Endothelial cell of umbilical vein (primary cell): Measurements from ENCODE around the gene GAP43. TPM values are rescaled to one million over a fixed set of nuclear protein-coding genes. Genes with fewer than 3 reads are reported as not detected.

Source experiments
- BruUV-seq: library from RNA; stranded (reverse); fragments of 400-500 nt; replicated peaks from 2 replicates; lab custom pipeline; 2021; lab: Mats Ljungman, UMichigan
- CTCF ChIA-PET: fragments of 300-600, 350-600 bp; sonication (Branson Sonifier 250); formaldehyde crosslinking; loops from one replicate; lab custom pipeline; 2021; ENCODE audit warnings: antibody characterized with exemption, inconsistent platforms; lab: Charles Lee
- POLR2A ChIA-PET: fragments of 300-600, 350-600 bp; sonication (Branson Sonifier 250); formaldehyde crosslinking; loops from one replicate; lab custom pipeline; 2021; ENCODE audit warnings: antibody characterized with exemption, inconsistent platforms; lab: Charles Lee
- DNase-seq: peaks from one replicate; pipeline ENCODE4 v3.0.0-alpha.2; 2011; ENCODE audit warnings: low read depth, low spot score
- FAIRE-seq: peaks from 2 replicates; lab custom pipeline; 2011; peaks lifted over from hg19 to GRCh38; lab: Jason Lieb, UNC
- H2AFZ ChIP-seq: 2 replicates; pipeline ENCODE4 v1.6.0; 2012; ENCODE audit warnings: low read depth, low read length, control low read depth, inconsistent platforms
- H3K27ac ChIP-seq: 2 replicates; pipeline ENCODE4 v1.5.1; 2011; ENCODE audit warnings: low read depth, mild to moderate bottlenecking, control low read depth, low read length, moderate library complexity; ENCODE audit not compliant: insufficient read depth
- H3K27me3 ChIP-seq, 2 experiments: 2 replicates each; pipeline versions ENCODE4 v1.6.0 to v1.6.1; 2011; ENCODE audit warnings: low read length in 2 of 2, mixed read lengths in 1 of 2; ENCODE audit not compliant: control insufficient read depth in 2 of 2, insufficient read depth in 2 of 2
- H3K36me3 ChIP-seq, 2 experiments: 2 replicates in 1 of 2; 3 replicates in 1 of 2; pipeline ENCODE4 v1.5.1; 2011; ENCODE audit warnings: low read length in 2 of 2, mild to moderate bottlenecking in 1 of 2, moderate library complexity in 1 of 2; ENCODE audit not compliant: control insufficient read depth in 2 of 2, insufficient read depth in 2 of 2; ENCODE audit errors: extremely low read depth in 1 of 2
- H3K4me1 ChIP-seq: 3 replicates; pipeline ENCODE4 v1.5.1; 2011; ENCODE audit warnings: mild to moderate bottlenecking, low read length; ENCODE audit not compliant: control insufficient read depth, insufficient read depth; ENCODE audit errors: extremely low read depth
- H3K4me2 ChIP-seq: 2 replicates; pipeline ENCODE4 v1.6.1; 2011; ENCODE audit warnings: low read length, control low read depth, mixed read lengths; ENCODE audit not compliant: insufficient read depth
- H3K4me3 ChIP-seq, 3 experiments: fragments of 200-600 bp in 1 of 3; sonication (generic), shearing (Covaris generic) in 1 of 3; replicated peaks in 1 of 3; 2 replicates each; pipeline ENCODE4 v1.5.1; 2011 to 2016; ENCODE audit warnings: control low read depth in 3 of 3, low read length in 3 of 3, mild to moderate bottlenecking in 2 of 3, inconsistent platforms in 1 of 3, low read depth in 1 of 3, moderate library complexity in 1 of 3; ENCODE audit not compliant: insufficient read depth in 1 of 3
- H3K79me2 ChIP-seq: 2 replicates; pipeline ENCODE4 v1.6.0; 2012; ENCODE audit warnings: low read length, inconsistent platforms; ENCODE audit not compliant: control insufficient read depth, insufficient read depth
- H3K9ac ChIP-seq: replicated peaks from 2 replicates; pipeline ENCODE3; 2011; ENCODE audit warnings: low read length, control low read depth; ENCODE audit not compliant: insufficient read depth; ENCODE audit errors: extremely low read depth
- H3K9me1 ChIP-seq: replicated peaks from 3 replicates; pipeline ENCODE4 v1.6.0; 2011; ENCODE audit warnings: mild to moderate bottlenecking, low read length; ENCODE audit not compliant: control insufficient read depth, insufficient read depth; ENCODE audit errors: extremely low read depth
- H3K9me3 ChIP-seq: replicated peaks from 2 replicates; pipeline ENCODE4 v1.5.1; 2012; ENCODE audit warnings: low read length, inconsistent platforms; ENCODE audit not compliant: control insufficient read depth, insufficient read depth
- H4K20me1 ChIP-seq: replicated peaks from 2 replicates; pipeline ENCODE3; 2011; ENCODE audit warnings: mild to moderate bottlenecking, low read length; ENCODE audit not compliant: control insufficient read depth, insufficient read depth; ENCODE audit errors: extremely low read depth
- EZH2 ChIP-seq: IDR thresholded peaks from 2 replicates; pipeline ENCODE4 v1.6.1; 2012; ENCODE audit warnings: borderline replicate concordance, low read depth, mild to moderate bottlenecking, moderate library complexity, low read length, inconsistent platforms; ENCODE audit not compliant: severe bottlenecking
- FOS ChIP-seq: IDR thresholded peaks from 2 replicates; pipeline ENCODE4 v1.6.1; 2011; ENCODE audit warnings: mild to moderate bottlenecking, low read length, moderate library complexity, borderline replicate concordance; ENCODE audit not compliant: insufficient read depth
- GATA2 ChIP-seq: IDR thresholded peaks from 2 replicates; pipeline ENCODE4 v1.7.0; 2011; ENCODE audit warnings: low read depth, mild to moderate bottlenecking, moderate library complexity, mixed read lengths, low read length; ENCODE audit not compliant: insufficient read length, insufficient read depth
- JUN ChIP-seq: IDR thresholded peaks from 2 replicates; pipeline ENCODE4 v1.6.1; 2011; ENCODE audit warnings: borderline replicate concordance, low read depth; ENCODE audit not compliant: insufficient read length, insufficient read depth
- MYC ChIP-seq: IDR thresholded peaks from one replicate; pipeline ENCODE4 v1.6.1; 2011; ENCODE audit warnings: mild to moderate bottlenecking, low read depth, low read length
- POLR2A ChIP-seq: IDR thresholded peaks from 2 replicates; pipeline ENCODE4 v1.6.1; 2012; ENCODE audit warnings: low read depth, mild to moderate bottlenecking, control low read depth, low read length
- POLR2AphosphoS5 ChIP-seq: IDR thresholded peaks from 2 replicates; pipeline ENCODE4 v1.6.1; 2012; ENCODE audit warnings: low read depth, mild to moderate bottlenecking, control low read depth, low read length, moderate library complexity; ENCODE audit not compliant: insufficient read depth
- dilution Hi-C: fragments of 300-500 bp; cut with MboI; formaldehyde crosslinking; loops from one replicate; pipeline ENCODE4 v1.15.0; 2019; ENCODE audit warnings: low sequenced_read_pairs; ENCODE audit not compliant: extremely low pct_ligation_motif_present
- intact Hi-C: fragments of 100-400 bp; cut with micrococcal nuclease; formaldehyde crosslinking; loops from one replicate; pipeline ENCODE4 v1.10.0; 2022
- polyA plus RNA-seq, 4 experiments: library from polyadenylated mRNA; depleted of rRNA in 3 of 4; stranded (reverse) in 3 of 4; unstranded in 1 of 4; fragments of >200 nt; gene quantifications; 2 replicates each; pipeline versions ENCODE4 v1.2.1 to v1.2.3, GENCODE V29; 2011 to 2012; ENCODE audit warnings: missing spikeins in 1 of 4
- total RNA-seq: library from RNA; stranded (reverse); gene quantifications from 2 replicates; pipeline ENCODE4 v1.2.3, GENCODE V29; 2021
- TF ChIP-seq, protein P1 (sequence below), 2 donors: IDR thresholded peaks; 1 replicate in 1 of 2; 2 replicates in 1 of 2; pipeline ENCODE4 v1.5.1; 2011; ENCODE audit warnings: low read length in 2 of 2, mild to moderate bottlenecking in 2 of 2, moderate library complexity in 2 of 2, control low read depth in 1 of 2, inconsistent platforms in 1 of 2, low read depth in 1 of 2; ENCODE audit not compliant: insufficient read depth in 1 of 2; ENCODE audit errors: extremely low read depth in 1 of 2
- TF ChIP-seq, protein P2 (sequence below): IDR thresholded peaks from 2 replicates; pipeline ENCODE4 v1.6.1; 2011; ENCODE audit not compliant: insufficient read depth, insufficient read length

The GAP43 gene
- total and polyA plus RNA-seq, 2 donors (not counting 3 experiments of a cell fraction or from before 2014, with no cell fraction given), result 0.06 TPM; not detected in 1

DNA sequence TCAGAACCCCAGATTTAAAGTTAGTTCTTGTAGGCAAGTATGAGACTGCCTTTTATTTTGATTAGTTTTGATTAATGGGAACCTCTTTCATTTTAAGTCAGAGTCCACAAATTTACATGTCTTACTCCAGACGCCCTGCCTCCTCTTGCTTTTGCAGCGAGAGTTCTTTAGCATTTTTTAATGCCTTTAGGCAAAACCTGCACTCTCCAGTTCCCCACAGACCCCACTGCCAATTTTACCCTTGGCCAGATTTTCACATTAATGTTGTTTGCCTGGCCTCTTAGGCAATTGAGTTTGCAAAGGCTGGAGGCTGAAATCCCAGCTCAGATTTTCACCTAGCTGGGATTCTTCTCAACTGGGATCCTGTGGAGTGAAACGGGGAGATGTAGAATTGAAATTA lies 85.8 kb downstream of the GAP43 start:
- TF ChIP-seq MYC (no peak), POLR2A (no peak), EZH2 (no peak), FOS (no peak)
- TF ChIP-seq, protein P1, sequence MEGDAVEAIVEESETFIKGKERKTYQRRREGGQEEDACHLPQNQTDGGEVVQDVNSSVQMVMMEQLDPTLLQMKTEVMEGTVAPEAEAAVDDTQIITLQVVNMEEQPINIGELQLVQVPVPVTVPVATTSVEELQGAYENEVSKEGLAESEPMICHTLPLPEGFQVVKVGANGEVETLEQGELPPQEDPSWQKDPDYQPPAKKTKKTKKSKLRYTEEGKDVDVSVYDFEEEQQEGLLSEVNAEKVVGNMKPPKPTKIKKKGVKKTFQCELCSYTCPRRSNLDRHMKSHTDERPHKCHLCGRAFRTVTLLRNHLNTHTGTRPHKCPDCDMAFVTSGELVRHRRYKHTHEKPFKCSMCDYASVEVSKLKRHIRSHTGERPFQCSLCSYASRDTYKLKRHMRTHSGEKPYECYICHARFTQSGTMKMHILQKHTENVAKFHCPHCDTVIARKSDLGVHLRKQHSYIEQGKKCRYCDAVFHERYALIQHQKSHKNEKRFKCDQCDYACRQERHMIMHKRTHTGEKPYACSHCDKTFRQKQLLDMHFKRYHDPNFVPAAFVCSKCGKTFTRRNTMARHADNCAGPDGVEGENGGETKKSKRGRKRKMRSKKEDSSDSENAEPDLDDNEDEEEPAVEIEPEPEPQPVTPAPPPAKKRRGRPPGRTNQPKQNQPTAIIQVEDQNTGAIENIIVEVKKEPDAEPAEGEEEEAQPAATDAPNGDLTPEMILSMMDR (IDR thresholded peaks at IDR 0.05; ENCODE audit: extremely low read depth in 1 of 2, insufficient read depth in 1 of 2, low read depth in 1 of 2, low read length in 2 of 2), result no peak
- Histone ChIP-seq H3K4me2 (no peak overlapping the region), H3K27me3 (peaks cover 1 to 3% of the 10 kb centered on the region in 2 experiments), H2AFZ (no peak overlapping the region), H3K4me1 (no peaks in the 10 kb centered on the region), H3K9me1 (no peaks in the 10 kb centered on the region), H3K9me3 (no peaks in the 10 kb centered on the region), H3K36me3 (no peaks in the 10 kb centered on the region), H3K27ac (no peak overlapping the region), H4K20me1 (no peaks in the 10 kb centered on the region), H3K9ac (no peak overlapping the region), H3K4me3 (no peak overlapping the region), H3K79me2 (no peaks in the 10 kb centered on the region)
- ChIA-PET POLR2A (no interaction called here), CTCF (interaction anchor here (1.0 kb wide), 1 partner anchor 521 kb away, joined by 3 read pairs; no protein-coding TSS in a partner anchor)
- BruUV-seq, result no TSS peak
- dilution Hi-C loops, result no loop called here
- no peak for FAIRE-seq
- DNase-seq, result no peak
- intact Hi-C loops, result no loop called here

DNA sequence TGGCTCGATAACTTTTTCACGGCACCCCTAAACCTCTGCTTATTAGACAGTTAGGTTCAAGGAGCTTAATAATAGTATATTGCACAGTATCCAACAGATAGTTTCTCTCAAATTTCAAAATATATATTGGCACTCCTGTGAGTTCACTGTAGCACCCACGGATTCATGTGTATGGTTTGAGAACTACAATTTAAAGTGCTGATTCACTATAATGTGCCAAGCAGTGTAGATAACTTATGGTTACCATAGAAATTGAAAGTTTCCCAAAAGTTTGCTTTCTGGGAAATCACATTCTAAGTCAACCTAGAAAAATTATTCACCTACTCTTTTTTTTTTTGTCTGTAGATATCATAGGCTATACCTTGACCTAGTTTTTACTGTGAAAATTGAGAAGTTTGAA lies 86.6 kb downstream of the GAP43 start:
- H4K20me1 ChIP-seq, result no peaks in the 10 kb centered on the region
- POLR2A ChIA-PET, result no interaction called here
- no peak overlapping the region for H3K4me2 ChIP-seq
- dilution Hi-C loops, result no loop called here
- H3K9ac ChIP-seq, result no peak overlapping the region
- CTCF ChIA-PET, result interaction anchor here (1.1 kb wide), 1 partner anchor 74 kb away, joined by 3 read pairs; no protein-coding TSS in a partner anchor
- no peak for TF ChIP-seq GATA2
- no peak for TF ChIP-seq POLR2A
- TF ChIP-seq FOS, result no peak
- no peak for TF ChIP-seq EZH2
- TF ChIP-seq, protein P2, sequence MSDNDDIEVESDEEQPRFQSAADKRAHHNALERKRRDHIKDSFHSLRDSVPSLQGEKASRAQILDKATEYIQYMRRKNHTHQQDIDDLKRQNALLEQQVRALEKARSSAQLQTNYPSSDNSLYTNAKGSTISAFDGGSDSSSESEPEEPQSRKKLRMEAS, result no peak
- no peak for TF ChIP-seq MYC
- TF ChIP-seq, protein P1 (IDR thresholded peaks at IDR 0.05; ENCODE audit: extremely low read depth in 1 of 2, insufficient read depth in 1 of 2, low read depth in 1 of 2, low read length in 2 of 2), result no peak
- TF ChIP-seq POLR2AphosphoS5, result no peak
- no peak for TF ChIP-seq JUN
- H3K9me3 ChIP-seq, result no peaks in the 10 kb centered on the region
- intact Hi-C loops, result no loop called here
- H3K27me3 ChIP-seq, result peaks cover 0 to 3% of the 10 kb centered on the region in 2 experiments
- no peak for FAIRE-seq
- H3K9me1 ChIP-seq, result no peaks in the 10 kb centered on the region
- H3K4me1 ChIP-seq, result no peaks in the 10 kb centered on the region
- H3K27ac ChIP-seq, result no peak overlapping the region
- H3K79me2 ChIP-seq, result no peaks in the 10 kb centered on the region
- no peak for DNase-seq
- H3K4me3 ChIP-seq, result no peak overlapping the region
- H3K36me3 ChIP-seq, result no peaks in the 10 kb centered on the region
- no TSS peak for BruUV-seq
- no peak overlapping the region for H2AFZ ChIP-seq
